ENCODE results near the gene THOC6.

DNA sequence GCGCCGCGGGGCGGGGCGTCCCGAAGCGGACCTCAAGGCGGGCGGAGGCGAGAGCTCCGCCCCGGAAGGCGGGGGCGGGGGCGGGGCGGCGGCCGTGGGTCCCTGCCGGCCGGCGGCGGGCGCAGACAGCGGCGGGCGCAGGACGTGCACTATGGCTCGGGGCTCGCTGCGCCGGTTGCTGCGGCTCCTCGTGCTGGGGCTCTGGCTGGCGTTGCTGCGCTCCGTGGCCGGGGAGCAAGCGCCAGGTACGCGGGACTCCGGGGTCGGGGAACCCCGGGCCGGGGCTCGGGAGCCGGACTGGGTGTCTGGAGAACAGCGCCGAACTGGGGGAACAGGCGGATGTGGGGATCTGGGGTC, 3.6 kb upstream of the THOC6 start, which contains the start of gene TNFRSF12A:
- TF ChIP-seq CTCF (IDR thresholded peaks at IDR 0.05) = peak in 3 of 7 experiments; percentile 12 to 28 (median 26)
- peak; percentile 98 to 99 (median 99) for TF ChIP-seq POLR2A (IDR thresholded peaks at IDR 0.05)

All from body of pancreas (tissue), 4 donors.